ENCODE data around the gene DSCAML1.

DNA sequence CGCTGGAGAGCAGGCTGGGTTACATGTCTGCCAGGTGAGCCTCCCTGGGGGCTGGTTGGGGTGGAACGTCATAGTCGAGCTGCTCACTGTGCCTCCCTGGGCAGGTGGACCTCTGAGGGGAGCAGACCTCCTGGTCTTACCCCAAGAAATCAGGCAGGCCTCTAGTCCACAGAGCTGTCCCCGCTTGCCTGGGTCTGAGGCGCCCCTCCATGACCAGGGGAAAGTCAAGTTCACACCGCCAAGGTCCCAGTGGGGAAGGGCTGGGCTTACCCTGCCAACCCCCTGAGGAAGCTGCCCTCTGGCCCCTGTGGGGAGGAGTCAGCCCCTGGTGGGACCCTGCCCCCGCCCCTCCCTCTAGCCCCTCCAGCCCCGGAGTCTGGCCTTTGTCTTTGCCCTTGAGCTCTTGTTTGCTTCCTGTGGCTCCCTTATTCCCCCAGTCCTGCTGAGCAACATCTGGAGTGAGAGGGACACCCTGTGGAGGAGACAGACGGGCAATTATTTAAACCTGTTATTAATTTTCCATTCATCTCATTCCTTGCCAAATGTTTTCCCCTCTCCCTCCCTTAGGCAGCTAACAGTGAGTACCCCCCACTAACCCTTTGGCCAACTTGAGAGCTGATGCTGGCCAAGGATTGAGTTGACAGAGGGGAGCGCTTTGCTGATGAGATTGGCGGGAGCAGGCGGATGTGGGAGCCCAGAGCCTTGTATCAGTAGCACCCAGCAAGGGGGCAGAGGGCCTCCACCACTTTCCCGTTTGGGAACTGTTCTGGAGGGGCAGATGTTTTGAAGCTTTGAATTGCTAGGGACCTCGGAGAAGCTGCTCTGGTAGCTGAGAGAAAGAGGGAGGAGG, 385.9 kb downstream of the DSCAML1 start:
- TF ChIP-seq, protein P1, sequence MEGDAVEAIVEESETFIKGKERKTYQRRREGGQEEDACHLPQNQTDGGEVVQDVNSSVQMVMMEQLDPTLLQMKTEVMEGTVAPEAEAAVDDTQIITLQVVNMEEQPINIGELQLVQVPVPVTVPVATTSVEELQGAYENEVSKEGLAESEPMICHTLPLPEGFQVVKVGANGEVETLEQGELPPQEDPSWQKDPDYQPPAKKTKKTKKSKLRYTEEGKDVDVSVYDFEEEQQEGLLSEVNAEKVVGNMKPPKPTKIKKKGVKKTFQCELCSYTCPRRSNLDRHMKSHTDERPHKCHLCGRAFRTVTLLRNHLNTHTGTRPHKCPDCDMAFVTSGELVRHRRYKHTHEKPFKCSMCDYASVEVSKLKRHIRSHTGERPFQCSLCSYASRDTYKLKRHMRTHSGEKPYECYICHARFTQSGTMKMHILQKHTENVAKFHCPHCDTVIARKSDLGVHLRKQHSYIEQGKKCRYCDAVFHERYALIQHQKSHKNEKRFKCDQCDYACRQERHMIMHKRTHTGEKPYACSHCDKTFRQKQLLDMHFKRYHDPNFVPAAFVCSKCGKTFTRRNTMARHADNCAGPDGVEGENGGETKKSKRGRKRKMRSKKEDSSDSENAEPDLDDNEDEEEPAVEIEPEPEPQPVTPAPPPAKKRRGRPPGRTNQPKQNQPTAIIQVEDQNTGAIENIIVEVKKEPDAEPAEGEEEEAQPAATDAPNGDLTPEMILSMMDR (IDR thresholded peaks at IDR 0.05) = no peak
- no peak for TF ChIP-seq POLR2A (IDR thresholded peaks at IDR 0.05)

All from uterus (tissue), 2 donors.